SKM-1 (cell line): ENCODE results near the gene ZKSCAN4.
A peak's percentile ranks its signal among the peaks of the same experiment; 100 is the strongest.

ENCODE experiments used
- DNase-seq: peaks from one replicate; lab custom pipeline; 2025; ENCODE audit not compliant: unreplicated experiment; lab: John Stamatoyannopoulos, UW

Gene ZKSCAN4

GRCh38 chr6:28209753-28210535, 42.1 kb downstream of the ZKSCAN4 start:
- DNase-seq, result peak; percentile 26

DNA sequence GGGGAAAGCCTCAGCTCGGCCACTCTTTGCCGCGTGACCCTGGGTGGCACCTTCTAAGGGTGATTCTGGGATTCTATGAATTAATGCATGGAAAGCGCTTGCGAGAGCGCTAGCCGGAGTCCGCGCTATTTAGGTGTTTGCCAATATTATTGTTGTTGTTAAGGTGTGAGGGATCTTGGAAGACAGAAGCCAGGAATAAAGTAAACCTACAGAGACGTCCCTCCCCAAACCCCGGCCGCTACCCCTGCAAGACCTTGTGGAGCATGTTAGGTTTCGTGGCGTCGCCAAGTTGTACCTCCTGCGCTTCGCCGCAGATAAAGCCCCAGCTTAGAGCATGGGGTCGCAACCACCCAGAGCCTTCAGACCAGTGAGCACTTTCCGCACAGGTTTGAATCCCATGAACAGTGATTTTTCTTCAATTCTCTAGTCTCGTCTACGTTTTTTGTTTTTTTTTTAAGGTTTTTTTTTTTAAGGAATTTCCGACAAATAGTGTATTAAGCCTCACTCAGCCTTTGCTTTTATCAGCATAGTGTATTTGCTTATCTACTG, 43.9 kb downstream of the ZKSCAN4 start:
- DNase-seq, result no peak

DNA sequence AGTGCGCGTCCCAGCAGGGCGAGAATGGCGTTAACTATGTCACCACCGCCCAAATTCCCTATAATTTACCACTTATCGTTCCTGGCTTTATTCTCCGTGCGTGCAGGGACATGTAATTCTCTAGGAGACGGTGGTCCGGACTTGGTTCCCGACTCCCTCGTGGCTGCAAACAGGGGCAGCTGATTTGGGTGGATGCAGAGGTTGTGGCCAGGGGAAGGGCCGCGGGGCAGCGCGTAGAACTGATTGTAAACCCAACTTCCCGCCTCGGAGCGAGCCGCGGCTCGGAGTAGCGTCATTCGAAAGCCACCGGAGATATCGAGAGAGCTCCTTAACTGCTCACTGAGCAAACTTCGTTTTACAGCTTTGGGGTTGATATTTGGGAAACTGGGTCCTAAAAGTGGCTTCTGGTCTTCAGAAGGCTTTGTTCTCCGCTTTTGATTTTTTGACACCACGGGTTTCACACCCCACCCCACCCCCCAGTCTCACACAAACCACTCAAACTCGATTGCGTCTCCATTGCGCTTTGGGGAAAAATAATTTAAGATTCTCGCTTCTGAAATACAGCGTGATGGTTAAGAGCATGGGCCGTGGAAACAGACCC, 44.5 kb downstream of the ZKSCAN4 start:
- no peak for DNase-seq

DNA sequence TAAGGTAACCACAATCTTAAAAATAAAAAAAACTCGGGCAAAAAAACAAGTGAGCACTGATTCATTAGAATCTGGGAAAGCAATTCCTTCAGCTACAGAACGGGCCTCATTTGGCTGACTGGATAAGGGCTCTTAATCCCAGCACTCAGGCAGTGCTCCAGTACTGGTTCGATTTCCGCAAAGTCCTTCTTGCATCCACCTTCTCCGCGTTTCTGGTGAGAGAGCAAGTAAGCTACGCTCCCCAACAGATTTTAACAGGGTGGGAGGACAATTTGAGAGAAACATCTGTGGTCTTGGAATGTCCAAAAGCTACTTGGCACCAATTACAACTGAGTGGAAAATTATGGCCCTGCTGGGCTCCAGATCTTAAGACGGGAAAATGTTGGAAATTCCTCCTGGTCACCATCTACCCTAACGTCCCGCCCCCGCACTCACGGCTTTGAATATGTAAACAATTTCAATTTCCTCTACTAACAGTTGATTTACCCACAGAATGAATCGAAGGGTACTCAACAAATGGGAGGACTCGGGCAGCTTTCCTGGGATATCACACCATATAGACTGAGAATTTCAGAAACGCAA, 45.0 kb downstream of the ZKSCAN4 start:
- DNase-seq, result no peak

- DNase-seq, result no peak
These were observed 45.5 kb downstream of the ZKSCAN4 start for GRCh38 chr6:28206527-28206926.

DNA sequence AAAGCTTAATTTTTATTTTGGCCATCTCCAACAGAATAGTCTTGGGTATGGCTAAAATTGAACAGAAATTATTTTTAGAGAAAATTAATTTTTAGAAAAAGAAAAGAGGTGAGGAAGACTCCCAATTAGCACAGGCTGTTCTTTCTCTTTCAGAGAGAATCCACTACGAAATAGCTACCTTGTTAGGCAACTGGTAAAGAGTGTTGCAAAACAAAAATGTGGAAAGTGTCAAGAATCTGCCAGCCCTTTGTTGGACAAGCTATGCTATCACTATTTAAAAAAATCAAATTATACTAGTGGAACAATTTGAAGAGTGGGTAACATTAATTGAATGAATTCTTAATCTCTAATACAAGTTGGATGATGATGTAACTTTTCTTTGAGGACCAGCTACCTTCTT, 46.2 kb downstream of the ZKSCAN4 start:
- DNase-seq, result peak; percentile 9

DNA sequence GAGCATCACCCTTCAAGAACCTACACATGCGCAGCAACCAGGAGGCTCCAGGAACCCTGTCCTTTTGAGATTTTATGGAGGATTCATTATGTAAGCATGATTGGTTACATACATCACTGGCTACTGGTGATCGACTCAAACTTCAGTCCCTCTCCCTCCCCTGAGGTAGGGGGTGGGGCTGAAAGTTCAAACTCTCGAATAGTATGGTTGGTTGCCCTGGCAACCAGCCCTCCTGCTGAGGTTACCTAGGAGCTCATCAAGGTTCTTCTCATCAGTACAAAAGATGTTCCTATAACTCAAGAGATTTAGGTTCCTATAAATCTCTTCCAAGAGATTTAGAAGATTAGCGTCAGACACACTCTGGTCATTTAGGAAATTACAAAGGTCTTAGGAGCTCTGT, 48.9 kb downstream of the ZKSCAN4 start:
- DNase-seq, result no peak

GRCh38 chr6:28200020-28200419, 52.0 kb downstream of the ZKSCAN4 start:
- DNase-seq, result no peak
